Osteocyte (in vitro differentiated cells): ENCODE results near the gene C16orf78. TPM values are rescaled to one million over a fixed set of nuclear protein-coding genes. Genes with fewer than 3 reads are reported as not detected.

Experiments
- DNase-seq: peaks from one replicate; pipeline ENCODE4 v3.0.0; 2021; ENCODE audit warnings: mixed read lengths; ENCODE audit not compliant: unreplicated experiment; ENCODE audit errors: extremely low spot score
- H3K27ac Mint-ChIP-seq: one replicate; pipeline ENCODE4 v1.8.0; 2021; ENCODE audit warnings: mild to moderate bottlenecking, mixed read lengths; ENCODE audit not compliant: unreplicated experiment
- H3K27me3 Mint-ChIP-seq: one replicate; pipeline ENCODE4 v1.8.0; 2021; ENCODE audit warnings: mixed read lengths; ENCODE audit not compliant: unreplicated experiment
- H3K36me3 Mint-ChIP-seq: one replicate; pipeline ENCODE4 v1.8.0; 2021; ENCODE audit warnings: mixed read lengths; ENCODE audit not compliant: unreplicated experiment
- H3K4me1 Mint-ChIP-seq: one replicate; pipeline ENCODE4 v1.8.0; 2021; ENCODE audit warnings: mixed read lengths; ENCODE audit not compliant: unreplicated experiment
- H3K4me3 Mint-ChIP-seq: one replicate; pipeline ENCODE4 v1.8.0; 2021; ENCODE audit warnings: mild to moderate bottlenecking, moderate library complexity, mixed read lengths; ENCODE audit not compliant: unreplicated experiment
- H3K9me3 Mint-ChIP-seq: one replicate; pipeline ENCODE4 v1.8.0; 2021; ENCODE audit warnings: mixed read lengths; ENCODE audit not compliant: unreplicated experiment
- CTCF ChIP-seq: fragments of 200-600 bp; sonication (generic); IDR thresholded peaks from 2 replicates; pipeline ENCODE4 v1.5.0; 2021; ENCODE audit warnings: antibody characterized with exemption, mild to moderate bottlenecking, moderate library complexity
- total RNA-seq: library from RNA; stranded (reverse); gene quantifications from 2 replicates; pipeline ENCODE4 v1.2.1, GENCODE V29; 2021

The C16orf78 gene
- total RNA-seq, 1 donor from 2014 or later = not detected

DNA sequence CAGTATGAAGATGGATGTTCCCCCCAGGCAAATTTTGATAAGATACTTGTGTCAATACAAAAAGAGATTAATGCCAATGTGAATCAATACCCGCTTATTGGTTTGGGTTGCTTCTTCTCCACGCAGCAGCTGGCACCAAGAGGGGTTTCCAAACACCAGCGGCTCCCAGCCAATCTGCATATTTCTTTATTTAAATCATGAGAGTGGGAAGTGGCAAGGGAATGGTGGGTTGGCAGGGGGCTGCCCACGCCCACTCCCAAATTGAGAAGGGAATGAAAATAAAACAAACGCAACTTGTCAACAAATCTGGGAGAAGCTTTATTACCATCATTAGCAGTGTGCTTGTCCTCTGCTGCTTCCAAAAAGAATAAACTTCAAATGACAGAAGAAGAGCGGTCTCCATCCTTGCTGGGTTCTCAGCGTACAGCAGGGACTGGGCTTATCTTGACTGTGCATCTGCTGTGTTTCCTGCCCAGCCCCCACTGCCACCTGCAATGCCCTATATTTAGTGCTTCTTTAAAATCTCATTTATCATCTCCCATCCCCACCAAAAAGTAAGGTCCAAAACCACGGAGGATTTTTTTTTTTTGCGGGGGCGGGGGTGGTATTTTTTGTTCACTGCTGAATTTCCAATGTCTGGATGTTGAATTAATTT lies 34.9 kb upstream of the C16orf78 start:
- TF ChIP-seq CTCF = no peak

DNA sequence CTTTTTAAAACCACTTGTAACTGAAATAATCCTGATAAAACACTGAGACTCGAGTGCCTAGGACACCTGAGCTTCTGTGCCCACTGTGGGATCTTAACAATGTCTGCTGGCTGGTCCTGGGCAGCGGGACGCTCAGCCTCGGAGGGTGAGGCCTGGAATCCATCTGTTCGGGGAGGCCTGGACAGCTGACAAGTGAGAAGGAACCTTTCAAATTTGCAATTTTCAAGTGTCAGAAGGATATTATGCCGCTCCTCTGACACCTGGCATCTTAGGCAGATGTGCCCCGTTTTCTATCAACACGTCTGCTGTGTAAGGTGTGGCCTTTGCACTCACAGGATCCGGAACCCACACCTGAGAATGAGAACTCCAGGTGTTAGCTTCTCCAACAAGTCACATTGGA lies 33.1 kb upstream of the C16orf78 start:
- no peaks in the 10 kb centered on the region for H3K4me1 Mint-ChIP-seq
- no peak overlapping the region for H3K27ac Mint-ChIP-seq
- TF ChIP-seq CTCF = no peak
- peak; percentile 32 for DNase-seq
- no peaks in the 10 kb centered on the region for H3K36me3 Mint-ChIP-seq
- no peaks in the 10 kb centered on the region for H3K27me3 Mint-ChIP-seq
- H3K4me3 Mint-ChIP-seq = no peak overlapping the region
- no peaks in the 10 kb centered on the region for H3K9me3 Mint-ChIP-seq

More for the DNA sequence above, 34.9 kb upstream of the C16orf78 start:
- Mint-ChIP-seq H3K27ac (no peak overlapping the region), H3K36me3 (no peaks in the 10 kb centered on the region), H3K4me1 (no peaks in the 10 kb centered on the region), H3K4me3 (no peak overlapping the region), H3K9me3 (no peaks in the 10 kb centered on the region), H3K27me3 (no peaks in the 10 kb centered on the region)
- DNase-seq = no peak

GRCh38 chr16:49341706-49342105 lies 31.9 kb upstream of the C16orf78 start:
- Mint-ChIP-seq H3K4me1 (no peaks in the 10 kb centered on the region), H3K9me3 (no peaks in the 10 kb centered on the region), H3K27me3 (no peaks in the 10 kb centered on the region), H3K27ac (no peak overlapping the region), H3K4me3 (no peak overlapping the region), H3K36me3 (no peaks in the 10 kb centered on the region)
- no peak for TF ChIP-seq CTCF
- DNase-seq = peak; percentile 57

GRCh38 chr16:49342336-49343265 lies 31.0 kb upstream of the C16orf78 start:
- no peak overlapping the region for H3K4me3 Mint-ChIP-seq
- H3K27ac Mint-ChIP-seq = no peak overlapping the region
- H3K36me3 Mint-ChIP-seq = no peaks in the 10 kb centered on the region
- no peaks in the 10 kb centered on the region for H3K27me3 Mint-ChIP-seq
- H3K9me3 Mint-ChIP-seq = no peaks in the 10 kb centered on the region
- no peaks in the 10 kb centered on the region for H3K4me1 Mint-ChIP-seq
- TF ChIP-seq CTCF = no peak
- peak; percentile 69 for DNase-seq

- Mint-ChIP-seq H3K9me3 (no peaks in the 10 kb centered on the region), H3K36me3 (no peaks in the 10 kb centered on the region), H3K4me3 (no peak overlapping the region), H3K27ac (no peak overlapping the region), H3K4me1 (no peaks in the 10 kb centered on the region), H3K27me3 (no peaks in the 10 kb centered on the region)
- peak; percentile 73 for DNase-seq
- no peak for TF ChIP-seq CTCF
Observed at GRCh38 chr16:49343291-49343690, 30.3 kb upstream of the C16orf78 start.
